PC-9 (cell line): ENCODE data around the gene LRGUK.

ENCODE experiments used
- EZH2 ChIP-seq: fragments of 200-600 bp; sonication (generic); IDR thresholded peaks from 2 replicates; pipeline ENCODE4 v1.8.0; 2017; ENCODE audit warnings: antibody characterized with exemption, low read depth
- TF ChIP-seq, protein P1 (sequence below): fragments of 200-600 bp; sonication (generic); conservative IDR thresholded peaks from 2 replicates; pipeline ENCODE4 v1.6.1; 2017; ENCODE audit warnings: mixed run types, antibody characterized with exemption, mild to moderate bottlenecking, moderate library complexity

DNA sequence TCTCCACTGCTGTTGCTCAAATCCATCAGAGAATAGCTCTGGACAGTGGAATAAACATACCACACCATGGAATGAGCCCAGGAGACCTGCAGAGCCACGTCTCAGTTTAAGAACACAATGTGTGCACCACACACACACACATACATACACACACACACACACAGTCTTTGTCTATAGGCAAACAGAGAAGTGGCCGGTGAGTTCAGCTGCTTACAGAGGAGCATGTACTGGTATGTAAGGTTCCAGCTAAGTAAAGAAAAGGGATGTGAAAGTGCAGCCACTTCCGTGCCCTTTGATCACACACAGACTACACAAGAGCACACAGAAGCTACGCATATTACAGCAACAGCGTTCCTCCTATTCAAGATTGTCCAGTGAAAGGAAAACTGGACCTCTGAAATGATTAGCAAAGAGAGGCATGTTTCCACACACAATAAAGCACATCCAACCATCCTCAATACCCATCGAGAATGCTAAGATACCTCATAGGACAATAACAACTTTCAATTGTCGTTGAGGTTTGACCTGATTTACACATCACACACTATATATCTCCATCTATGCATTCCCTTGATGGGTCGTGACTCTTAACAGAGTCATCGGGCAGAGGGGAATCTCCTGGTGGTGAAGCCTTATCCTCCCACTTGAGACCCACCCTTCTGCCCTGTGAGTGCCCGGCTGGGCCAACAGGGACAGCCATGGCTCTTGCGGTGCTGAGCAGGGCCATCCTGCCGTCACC is 166.0 kb downstream of the LRGUK start:
- TF ChIP-seq, protein P1, sequence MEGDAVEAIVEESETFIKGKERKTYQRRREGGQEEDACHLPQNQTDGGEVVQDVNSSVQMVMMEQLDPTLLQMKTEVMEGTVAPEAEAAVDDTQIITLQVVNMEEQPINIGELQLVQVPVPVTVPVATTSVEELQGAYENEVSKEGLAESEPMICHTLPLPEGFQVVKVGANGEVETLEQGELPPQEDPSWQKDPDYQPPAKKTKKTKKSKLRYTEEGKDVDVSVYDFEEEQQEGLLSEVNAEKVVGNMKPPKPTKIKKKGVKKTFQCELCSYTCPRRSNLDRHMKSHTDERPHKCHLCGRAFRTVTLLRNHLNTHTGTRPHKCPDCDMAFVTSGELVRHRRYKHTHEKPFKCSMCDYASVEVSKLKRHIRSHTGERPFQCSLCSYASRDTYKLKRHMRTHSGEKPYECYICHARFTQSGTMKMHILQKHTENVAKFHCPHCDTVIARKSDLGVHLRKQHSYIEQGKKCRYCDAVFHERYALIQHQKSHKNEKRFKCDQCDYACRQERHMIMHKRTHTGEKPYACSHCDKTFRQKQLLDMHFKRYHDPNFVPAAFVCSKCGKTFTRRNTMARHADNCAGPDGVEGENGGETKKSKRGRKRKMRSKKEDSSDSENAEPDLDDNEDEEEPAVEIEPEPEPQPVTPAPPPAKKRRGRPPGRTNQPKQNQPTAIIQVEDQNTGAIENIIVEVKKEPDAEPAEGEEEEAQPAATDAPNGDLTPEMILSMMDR: no peak
- TF ChIP-seq EZH2: no peak
